H9 (cell line): ENCODE results near the gene KRT40. TPM values are rescaled to one million over a fixed set of nuclear protein-coding genes. Genes with fewer than 3 reads are reported as not detected.

Source experiments
- DNase-seq: peaks from one replicate; pipeline ENCODE4 v3.0.0-alpha.2; 2017
- H2AFZ ChIP-seq: one replicate; pipeline ENCODE4 v1.6.1; 2013; ENCODE audit warnings: mild to moderate bottlenecking, low read length, control low read depth, moderate library complexity
- H2AK5ac ChIP-seq: 2 replicates; pipeline ENCODE4 v1.6.1; 2013; ENCODE audit warnings: low read length, control low read depth, mixed read lengths; ENCODE audit not compliant: insufficient read length
- H2BK120ac ChIP-seq: one replicate; pipeline ENCODE4 v1.6.1; 2013; ENCODE audit warnings: low read depth, mild to moderate bottlenecking, low read length, control low read depth, inconsistent platforms; ENCODE audit not compliant: poor library complexity, severe bottlenecking
- H2BK12ac ChIP-seq: 2 replicates; pipeline ENCODE4 v1.6.1; 2013; ENCODE audit warnings: low read length, control low read depth, mixed read lengths, low read depth; ENCODE audit not compliant: insufficient read length
- H2BK15ac ChIP-seq: 2 replicates; pipeline ENCODE4 v1.6.1; 2013; ENCODE audit warnings: low read depth, low read length, control low read depth
- H2BK20ac ChIP-seq: one replicate; pipeline ENCODE4 v1.6.1; 2013; ENCODE audit warnings: low read depth, mild to moderate bottlenecking, low read length, control low read depth, inconsistent platforms; ENCODE audit not compliant: poor library complexity, severe bottlenecking
- H2BK5ac ChIP-seq: 2 replicates; pipeline ENCODE4 v1.6.1; 2013; ENCODE audit warnings: low read length, control low read depth, mixed read lengths; ENCODE audit not compliant: insufficient read length
- H3K14ac ChIP-seq: 2 replicates; pipeline ENCODE4 v1.6.1; 2013; ENCODE audit warnings: low read length, control low read depth; ENCODE audit not compliant: insufficient read depth
- H3K18ac ChIP-seq: 2 replicates; pipeline ENCODE4 v1.6.1; 2013; ENCODE audit warnings: low read depth, mild to moderate bottlenecking, mixed read lengths, low read length, control low read depth; ENCODE audit not compliant: insufficient read length
- H3K23ac ChIP-seq: 2 replicates; pipeline ENCODE4 v1.6.1; 2013; ENCODE audit warnings: low read length, control low read depth, mixed read lengths, low read depth; ENCODE audit not compliant: insufficient read length
- H3K23me2 ChIP-seq: 2 replicates; pipeline ENCODE4 v1.6.1; 2013; ENCODE audit warnings: low read depth, mild to moderate bottlenecking, mixed read lengths, low read length, control low read depth; ENCODE audit not compliant: insufficient read length, poor library complexity, severe bottlenecking
- H3K27ac ChIP-seq: 2 replicates; pipeline ENCODE4 v1.5.1; 2013; ENCODE audit warnings: low read length, control low read depth, mixed read lengths, low read depth; ENCODE audit not compliant: insufficient read length
- H3K27me3 ChIP-seq: 2 replicates; pipeline ENCODE4 v1.6.1; 2013; ENCODE audit warnings: low read length, control low read depth, inconsistent platforms; ENCODE audit not compliant: insufficient read depth
- H3K4ac ChIP-seq: 2 replicates; pipeline ENCODE4 v1.6.1; 2013; ENCODE audit warnings: low read depth, mild to moderate bottlenecking, control low read depth, inconsistent platforms, low read length, moderate library complexity
- H3K4me1 ChIP-seq: 2 replicates; pipeline ENCODE4 v1.6.1; 2013; ENCODE audit warnings: low read length, control low read depth, inconsistent platforms; ENCODE audit not compliant: insufficient read depth
- H3K4me2 ChIP-seq: 2 replicates; pipeline ENCODE4 v1.6.1; 2013; ENCODE audit warnings: low read length, control low read depth, mixed read lengths; ENCODE audit not compliant: insufficient read length, insufficient read depth
- H3K56ac ChIP-seq: 2 replicates; pipeline ENCODE4 v1.6.1; 2013; ENCODE audit warnings: low read depth, mild to moderate bottlenecking, mixed read lengths, low read length, control low read depth; ENCODE audit not compliant: insufficient read length
- H3K79me1 ChIP-seq: 2 replicates; pipeline ENCODE4 v1.6.1; 2013; ENCODE audit warnings: low read depth, mild to moderate bottlenecking, moderate library complexity, low read length, control low read depth, inconsistent platforms; ENCODE audit not compliant: insufficient read depth, poor library complexity, severe bottlenecking
- H3K79me2 ChIP-seq: 2 replicates; pipeline ENCODE4 v1.6.1; 2013; ENCODE audit warnings: low read length, control low read depth, inconsistent platforms; ENCODE audit not compliant: insufficient read depth
- H3K9ac ChIP-seq: 2 replicates; pipeline ENCODE4 v1.6.1; 2013; ENCODE audit warnings: low read length, control low read depth, mixed read lengths; ENCODE audit not compliant: insufficient read length; ENCODE audit errors: extremely low read depth
- H3K9me3 ChIP-seq: one replicate; pipeline ENCODE4 v1.6.1; 2013; ENCODE audit warnings: low read depth, low read length, inconsistent platforms; ENCODE audit not compliant: control insufficient read depth
- H3T11ph ChIP-seq: one replicate; pipeline ENCODE4 v1.6.1; 2013; ENCODE audit warnings: mild to moderate bottlenecking, low read length, control low read depth, inconsistent platforms
- H4K20me1 ChIP-seq: one replicate; pipeline ENCODE4 v1.6.1; 2013; ENCODE audit not compliant: control insufficient read depth, insufficient read length, insufficient read depth
- H4K5ac ChIP-seq: 2 replicates; pipeline ENCODE4 v1.6.1; 2013; ENCODE audit warnings: low read depth, mild to moderate bottlenecking, mixed read lengths, low read length, control low read depth; ENCODE audit not compliant: insufficient read length
- H4K8ac ChIP-seq: replicated peaks from 2 replicates; pipeline ENCODE4 v1.6.1; 2013; ENCODE audit warnings: low read length, control low read depth, mixed read lengths, low read depth; ENCODE audit not compliant: insufficient read length
- H4K91ac ChIP-seq: 2 replicates; pipeline ENCODE4 v1.6.1; 2013; ENCODE audit warnings: low read depth, mild to moderate bottlenecking, moderate library complexity, mixed read lengths, low read length, control low read depth; ENCODE audit not compliant: insufficient read length
- H3K27ac Mint-ChIP-seq, 3 experiments: 2 replicates in 2 of 3; 3 replicates in 1 of 3; pipeline ENCODE4 v1.8.0; 2020 to 2021; ENCODE audit warnings: mixed read lengths in 3 of 3, mild to moderate bottlenecking in 1 of 3, moderate library complexity in 1 of 3
- H3K27me3 Mint-ChIP-seq: 2 replicates; pipeline ENCODE4 v1.8.0; 2021; ENCODE audit warnings: low read depth, mild to moderate bottlenecking, moderate library complexity, mixed read lengths
- H3K36me3 Mint-ChIP-seq, 3 experiments: 2 replicates in 2 of 3; 3 replicates in 1 of 3; pipeline ENCODE4 v1.8.0; 2020 to 2021; ENCODE audit warnings: low read depth in 3 of 3, mixed read lengths in 3 of 3; ENCODE audit not compliant: insufficient read depth in 1 of 3
- H3K4me1 Mint-ChIP-seq, 2 experiments: 2 replicates each; pipeline ENCODE4 v1.8.0; 2020; ENCODE audit warnings: mixed read lengths in 2 of 2
- H3K4me3 Mint-ChIP-seq, 2 experiments: 2 replicates in 1 of 2; 3 replicates in 1 of 2; pipeline ENCODE4 v1.8.0; 2020 to 2021; ENCODE audit warnings: mild to moderate bottlenecking in 2 of 2, mixed read lengths in 2 of 2, moderate library complexity in 1 of 2
- H3K9me3 Mint-ChIP-seq, 2 experiments: 2 replicates in 1 of 2; 3 replicates in 1 of 2; pipeline ENCODE4 v1.8.0; 2020; ENCODE audit warnings: mild to moderate bottlenecking in 2 of 2, mixed read lengths in 2 of 2, moderate library complexity in 1 of 2
- WGBS: extraction: QIAGEN DNeasy Blood & Tissue Kit; methylation state at CpG from one replicate; pipeline ENCODE4 v1.1.7; 2013; ENCODE audit warnings: missing lambda C conversion rate, low lambda C conversion rate, mixed read lengths; ENCODE audit not compliant: insufficient read length; ENCODE audit errors: extremely low coverage; 5-methylcytosine and 5-hydroxymethylcytosine counted together
- total RNA-seq: library from RNA; stranded (reverse); gene quantifications from 2 replicates; pipeline ENCODE4 v1.2.1, GENCODE V29; 2021
- TF ChIP-seq, protein P1 (sequence below): fragments of 200-600 bp; sonication (generic); conservative IDR thresholded peaks from 3 replicates; pipeline ENCODE4 v1.8.0; 2021; ENCODE audit warnings: antibody characterized with exemption, mild to moderate bottlenecking

KRT40 gene
- total RNA-seq, 1 experiment from 2014 or later: not detected

DNA sequence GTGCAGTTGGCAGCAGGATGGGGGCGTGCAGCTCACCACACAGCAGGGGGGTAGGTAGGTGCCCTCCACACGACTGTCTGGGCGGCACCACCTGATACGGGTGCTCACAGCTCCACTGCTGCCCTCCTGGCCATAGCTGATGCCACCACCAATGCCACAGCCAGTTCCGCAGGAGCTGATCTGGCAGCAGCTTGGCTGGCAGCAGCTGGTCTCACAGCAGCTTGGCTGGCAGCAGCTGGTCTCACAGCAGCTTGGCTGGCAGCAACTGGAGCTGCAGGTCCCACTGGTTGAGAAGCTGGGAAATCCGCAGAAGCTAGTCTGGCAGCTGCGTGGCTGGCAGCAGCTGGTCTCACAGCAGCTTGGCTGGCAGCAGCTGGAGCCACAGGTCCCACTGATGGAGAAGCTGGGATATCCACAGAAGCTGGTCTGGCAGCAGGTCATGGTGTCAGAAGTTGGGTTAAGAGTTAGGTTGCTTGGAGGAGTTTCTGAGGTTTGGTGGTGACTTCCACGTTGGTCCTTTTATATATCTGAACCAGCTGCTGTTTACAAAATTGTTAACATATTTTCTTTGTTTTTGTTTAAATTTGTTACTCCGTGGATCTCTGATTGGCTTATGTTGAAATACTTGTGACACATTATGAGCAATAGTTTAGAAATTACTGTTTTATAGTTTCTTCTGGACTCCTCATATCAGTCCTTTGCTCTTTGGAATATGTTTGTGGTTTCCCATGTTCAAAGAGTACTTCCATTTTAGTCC is 42.8 kb upstream of the KRT40 start, which contains the start of gene KRTAP1-5:
TSS of gene KRTAP1-5 (minus strand) at position 494 of the 757 bp plus-strand sequence. CDS start at position 441, 53 bp downstream.
- H2BK15ac ChIP-seq: no peak within 1 kb of the TSS
- H3K27ac ChIP-seq: no peak within 1 kb of the TSS
- H3K9me3 ChIP-seq: no peaks in the 10 kb centered on the region
- H3T11ph ChIP-seq: no peak within 1 kb of the TSS
- H3K4me1 Mint-ChIP-seq: no peaks in the 10 kb centered on the region
- no peak within 1 kb of the TSS for H2BK20ac ChIP-seq
- no peak within 1 kb of the TSS for H3K27ac Mint-ChIP-seq
- H4K91ac ChIP-seq: no peak within 1 kb of the TSS
- peaks cover 5% of the 10 kb centered on the region; the same call in 1 of the 2 replicates for H3K27me3 Mint-ChIP-seq
- H3K4ac ChIP-seq: no peak within 1 kb of the TSS
- no peak within 1 kb of the TSS for H2AFZ ChIP-seq
- no peak within 1 kb of the TSS for H3K9ac ChIP-seq
- H4K5ac ChIP-seq: no peak within 1 kb of the TSS
- no peaks in the 10 kb centered on the region for H4K20me1 ChIP-seq
- TF ChIP-seq, protein P1, sequence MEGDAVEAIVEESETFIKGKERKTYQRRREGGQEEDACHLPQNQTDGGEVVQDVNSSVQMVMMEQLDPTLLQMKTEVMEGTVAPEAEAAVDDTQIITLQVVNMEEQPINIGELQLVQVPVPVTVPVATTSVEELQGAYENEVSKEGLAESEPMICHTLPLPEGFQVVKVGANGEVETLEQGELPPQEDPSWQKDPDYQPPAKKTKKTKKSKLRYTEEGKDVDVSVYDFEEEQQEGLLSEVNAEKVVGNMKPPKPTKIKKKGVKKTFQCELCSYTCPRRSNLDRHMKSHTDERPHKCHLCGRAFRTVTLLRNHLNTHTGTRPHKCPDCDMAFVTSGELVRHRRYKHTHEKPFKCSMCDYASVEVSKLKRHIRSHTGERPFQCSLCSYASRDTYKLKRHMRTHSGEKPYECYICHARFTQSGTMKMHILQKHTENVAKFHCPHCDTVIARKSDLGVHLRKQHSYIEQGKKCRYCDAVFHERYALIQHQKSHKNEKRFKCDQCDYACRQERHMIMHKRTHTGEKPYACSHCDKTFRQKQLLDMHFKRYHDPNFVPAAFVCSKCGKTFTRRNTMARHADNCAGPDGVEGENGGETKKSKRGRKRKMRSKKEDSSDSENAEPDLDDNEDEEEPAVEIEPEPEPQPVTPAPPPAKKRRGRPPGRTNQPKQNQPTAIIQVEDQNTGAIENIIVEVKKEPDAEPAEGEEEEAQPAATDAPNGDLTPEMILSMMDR: no peak
- no peak within 1 kb of the TSS for H3K23ac ChIP-seq
- no peaks in the 10 kb centered on the region for H3K27me3 ChIP-seq
- no peak within 1 kb of the TSS for H3K4me2 ChIP-seq
- no peak within 1 kb of the TSS for H4K8ac ChIP-seq
- peaks cover 0 to 3% of the 10 kb centered on the region in 2 experiments; a peak in 1 of 5 replicates for H3K9me3 Mint-ChIP-seq
- H2BK120ac ChIP-seq: no peak within 1 kb of the TSS
- no peak within 1 kb of the TSS for H3K56ac ChIP-seq
- no peaks in the 10 kb centered on the region for H3K23me2 ChIP-seq
- no peak within 1 kb of the TSS for H2BK5ac ChIP-seq
- no peak within 1 kb of the TSS for H2AK5ac ChIP-seq
- no peak within 1 kb of the TSS for H3K4me3 Mint-ChIP-seq
- H3K79me1 ChIP-seq: no peaks in the 10 kb centered on the region
- no peaks in the 10 kb centered on the region for H3K36me3 Mint-ChIP-seq
- H2BK12ac ChIP-seq: no peak within 1 kb of the TSS
- no peaks in the 10 kb centered on the region for H3K4me1 ChIP-seq
- H3K79me2 ChIP-seq: no peaks in the 10 kb centered on the region
- H3K14ac ChIP-seq: no peak within 1 kb of the TSS; the same call in 1 of the 2 replicates
- no peak within 1 kb of the TSS for H3K18ac ChIP-seq
- no peak for DNase-seq
- no CpG with 5 or more reads among the region's 9 CpGs for WGBS
